Esophagus squamous epithelium (tissue), 4 donors: ENCODE measurements around the gene GTF2H3.

Experiments
- CTCF ChIP-seq, 6 experiments: fragments of 450-650 bp in 4 of 6; fragments of 200-600 bp in 2 of 6; sonication (generic) in 2 of 6; IDR thresholded peaks; one replicate each; pipeline ENCODE4 v1.5.1; 2016 to 2019; ENCODE audit warnings: antibody characterized with exemption in 6 of 6, mild to moderate bottlenecking in 4 of 6, moderate library complexity in 4 of 6
- POLR2A ChIP-seq, 4 donors: fragments of 450-650 bp; IDR thresholded peaks; one replicate each; pipeline ENCODE4 v1.6.1; 2017; ENCODE audit warnings: antibody characterized with exemption in 4 of 4, mild to moderate bottlenecking in 4 of 4, moderate library complexity in 3 of 4

GRCh38 chr12:123667771-123668170 lies 34.1 kb downstream of the GTF2H3 start:
- TF ChIP-seq CTCF (IDR thresholded peaks at IDR 0.05) (no peak), POLR2A (IDR thresholded peaks at IDR 0.05) (no peak)
